ENCODE results near the gene ILKAP. TPM values are rescaled to one million over a fixed set of nuclear protein-coding genes. Genes with fewer than 3 reads are reported as not detected.
A peak's percentile ranks its signal among the peaks of the same experiment; 100 is the strongest.

The ILKAP gene
- total RNA-seq, 1 experiment from 2014 or later = 59.6 TPM

GRCh38 chr2:238141541-238142318 lies 61.8 kb downstream of the ILKAP start:
- Mint-ChIP-seq H3K9me3 (ENCODE audit: unreplicated experiment) (no peaks in the 10 kb centered on the region), H3K27me3 (ENCODE audit: insufficient read depth, unreplicated experiment) (no peaks in the 10 kb centered on the region), H3K36me3 (ENCODE audit: insufficient read depth, unreplicated experiment) (no peaks in the 10 kb centered on the region), H3K27ac (ENCODE audit: low read depth, unreplicated experiment) (peak overlapping the region; percentile 47), H3K4me1 (ENCODE audit: insufficient read depth, unreplicated experiment) (peaks cover 26% of the 10 kb centered on the region), H3K4me3 (ENCODE audit: unreplicated experiment) (peak overlapping the region; percentile 50)
- peak; percentile 94 for DNase-seq (ENCODE audit: unreplicated experiment)
- BruUV-seq (replicated peaks) = no TSS peak
- ChIA-PET CTCF (no interaction called here), POLR2A (interaction anchor here (0.6 to 1.3 kb wide), 4 partner anchors 28 to 853 kb away, joined by 3 to 5 read pairs (median 3); no protein-coding TSS in a partner anchor)
- intact Hi-C loops (cut with micrococcal nuclease) = no loop called here
- TF ChIP-seq, protein P1, sequence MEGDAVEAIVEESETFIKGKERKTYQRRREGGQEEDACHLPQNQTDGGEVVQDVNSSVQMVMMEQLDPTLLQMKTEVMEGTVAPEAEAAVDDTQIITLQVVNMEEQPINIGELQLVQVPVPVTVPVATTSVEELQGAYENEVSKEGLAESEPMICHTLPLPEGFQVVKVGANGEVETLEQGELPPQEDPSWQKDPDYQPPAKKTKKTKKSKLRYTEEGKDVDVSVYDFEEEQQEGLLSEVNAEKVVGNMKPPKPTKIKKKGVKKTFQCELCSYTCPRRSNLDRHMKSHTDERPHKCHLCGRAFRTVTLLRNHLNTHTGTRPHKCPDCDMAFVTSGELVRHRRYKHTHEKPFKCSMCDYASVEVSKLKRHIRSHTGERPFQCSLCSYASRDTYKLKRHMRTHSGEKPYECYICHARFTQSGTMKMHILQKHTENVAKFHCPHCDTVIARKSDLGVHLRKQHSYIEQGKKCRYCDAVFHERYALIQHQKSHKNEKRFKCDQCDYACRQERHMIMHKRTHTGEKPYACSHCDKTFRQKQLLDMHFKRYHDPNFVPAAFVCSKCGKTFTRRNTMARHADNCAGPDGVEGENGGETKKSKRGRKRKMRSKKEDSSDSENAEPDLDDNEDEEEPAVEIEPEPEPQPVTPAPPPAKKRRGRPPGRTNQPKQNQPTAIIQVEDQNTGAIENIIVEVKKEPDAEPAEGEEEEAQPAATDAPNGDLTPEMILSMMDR (IDR thresholded peaks at IDR 0.05; ENCODE audit: unreplicated experiment) = no peak

- intact Hi-C loops (cut with micrococcal nuclease) = no loop called here
- TF ChIP-seq, protein P1 (IDR thresholded peaks at IDR 0.05; ENCODE audit: unreplicated experiment) = no peak
- POLR2A ChIA-PET = interaction anchor here (0.6 to 1.3 kb wide), 2 partner anchors 29 to 145 kb away, joined by 3 to 5 read pairs; no protein-coding TSS in a partner anchor
- peaks cover 26% of the 10 kb centered on the region for H3K4me1 Mint-ChIP-seq (ENCODE audit: insufficient read depth, unreplicated experiment)
- BruUV-seq (replicated peaks) = no TSS peak
- H3K4me3 Mint-ChIP-seq (ENCODE audit: unreplicated experiment) = peak overlapping the region; percentile 50
- no peak for DNase-seq (ENCODE audit: unreplicated experiment)
- H3K27me3 Mint-ChIP-seq (ENCODE audit: insufficient read depth, unreplicated experiment) = no peaks in the 10 kb centered on the region
- H3K36me3 Mint-ChIP-seq (ENCODE audit: insufficient read depth, unreplicated experiment) = no peaks in the 10 kb centered on the region
- CTCF ChIA-PET = no interaction called here
- peak overlapping the region; percentile 47 for H3K27ac Mint-ChIP-seq (ENCODE audit: low read depth, unreplicated experiment)
- no peaks in the 10 kb centered on the region for H3K9me3 Mint-ChIP-seq (ENCODE audit: unreplicated experiment)
These were observed 62.6 kb downstream of the ILKAP start for GRCh38 chr2:238140721-238141540.

GRCh38 chr2:238140040-238140439 lies 63.5 kb downstream of the ILKAP start:
- BruUV-seq (replicated peaks) = no TSS peak
- Mint-ChIP-seq H3K4me1 (ENCODE audit: insufficient read depth, unreplicated experiment) (peaks cover 26% of the 10 kb centered on the region), H3K36me3 (ENCODE audit: insufficient read depth, unreplicated experiment) (no peaks in the 10 kb centered on the region), H3K27me3 (ENCODE audit: insufficient read depth, unreplicated experiment) (no peaks in the 10 kb centered on the region), H3K27ac (ENCODE audit: low read depth, unreplicated experiment) (no peak overlapping the region), H3K9me3 (ENCODE audit: unreplicated experiment) (no peaks in the 10 kb centered on the region), H3K4me3 (ENCODE audit: unreplicated experiment) (no peak overlapping the region)
- ChIA-PET CTCF (no interaction called here), POLR2A (no interaction called here)
- DNase-seq (ENCODE audit: unreplicated experiment) = no peak
- TF ChIP-seq, protein P1 (IDR thresholded peaks at IDR 0.05; ENCODE audit: unreplicated experiment) = no peak
- intact Hi-C loops (cut with micrococcal nuclease) = no loop called here

Data from MCF 10A (cell line).